ENCODE data around the gene P2RX6. TPM values are rescaled to one million over a fixed set of nuclear protein-coding genes. Genes with fewer than 3 reads are reported as not detected.

The P2RX6 gene
- total RNA-seq, 4 donors from 2014 or later, result 0.76 to 1.5 (median 1.2) TPM; not detected in 1

DNA sequence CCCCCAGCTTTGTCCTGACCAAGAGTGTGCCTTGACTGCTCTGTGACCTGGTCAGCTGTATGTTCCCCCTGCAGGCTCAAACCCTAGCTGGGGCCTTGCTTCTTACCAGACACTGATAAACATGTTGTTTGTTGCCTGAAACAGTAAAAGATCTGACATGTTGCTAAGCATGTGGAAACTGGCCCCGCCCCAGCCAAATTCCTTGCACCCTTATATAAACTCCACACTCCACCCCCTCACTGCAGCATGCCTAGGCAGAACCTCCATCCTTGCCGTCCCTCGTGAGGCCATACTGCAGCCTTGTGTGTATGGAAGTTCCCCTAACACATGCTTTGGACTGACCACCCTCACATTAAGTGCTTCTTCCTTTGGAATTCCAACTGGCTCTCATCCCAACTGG, 58.1 kb downstream of the P2RX6 start:
- Histone ChIP-seq H3K4me3 (no peak overlapping the region), H3K27ac (no peak overlapping the region), H3K4me1 (no peaks in the 10 kb centered on the region), H3K27me3 (no peaks in the 10 kb centered on the region), H3K36me3 (no peaks in the 10 kb centered on the region), H3K9me3 (no peaks in the 10 kb centered on the region)
- TF ChIP-seq, protein P1, sequence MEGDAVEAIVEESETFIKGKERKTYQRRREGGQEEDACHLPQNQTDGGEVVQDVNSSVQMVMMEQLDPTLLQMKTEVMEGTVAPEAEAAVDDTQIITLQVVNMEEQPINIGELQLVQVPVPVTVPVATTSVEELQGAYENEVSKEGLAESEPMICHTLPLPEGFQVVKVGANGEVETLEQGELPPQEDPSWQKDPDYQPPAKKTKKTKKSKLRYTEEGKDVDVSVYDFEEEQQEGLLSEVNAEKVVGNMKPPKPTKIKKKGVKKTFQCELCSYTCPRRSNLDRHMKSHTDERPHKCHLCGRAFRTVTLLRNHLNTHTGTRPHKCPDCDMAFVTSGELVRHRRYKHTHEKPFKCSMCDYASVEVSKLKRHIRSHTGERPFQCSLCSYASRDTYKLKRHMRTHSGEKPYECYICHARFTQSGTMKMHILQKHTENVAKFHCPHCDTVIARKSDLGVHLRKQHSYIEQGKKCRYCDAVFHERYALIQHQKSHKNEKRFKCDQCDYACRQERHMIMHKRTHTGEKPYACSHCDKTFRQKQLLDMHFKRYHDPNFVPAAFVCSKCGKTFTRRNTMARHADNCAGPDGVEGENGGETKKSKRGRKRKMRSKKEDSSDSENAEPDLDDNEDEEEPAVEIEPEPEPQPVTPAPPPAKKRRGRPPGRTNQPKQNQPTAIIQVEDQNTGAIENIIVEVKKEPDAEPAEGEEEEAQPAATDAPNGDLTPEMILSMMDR (IDR thresholded peaks at IDR 0.05), result no peak
- TF ChIP-seq POLR2A (IDR thresholded peaks at IDR 0.05), result no peak
- DNase-seq, result no peak
- intact Hi-C loops (cut with DNase I; ENCODE audit: low total_unique reads), result no loop called here

DNA sequence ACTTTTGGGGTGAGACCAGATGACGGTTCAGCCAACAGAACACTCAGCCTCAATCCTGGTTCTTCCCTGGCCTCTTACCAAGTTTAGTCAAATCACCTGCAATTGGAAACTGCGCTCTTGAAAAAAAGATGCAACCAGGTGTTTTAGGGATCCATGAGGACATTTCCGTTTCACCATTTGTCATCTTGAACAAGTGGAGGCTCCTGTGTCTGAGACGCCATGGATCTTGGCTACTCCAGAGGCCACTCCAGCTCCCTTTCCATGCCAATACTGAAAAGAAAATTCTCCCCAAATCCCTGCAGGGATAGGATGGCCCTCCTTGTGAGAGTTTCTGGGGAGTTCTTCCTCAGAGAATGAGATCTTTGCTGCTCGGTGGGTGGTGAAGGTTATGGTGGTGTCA, 58.5 kb downstream of the P2RX6 start:
- TF ChIP-seq, protein P1 (IDR thresholded peaks at IDR 0.05), result no peak
- no peak for TF ChIP-seq POLR2A (IDR thresholded peaks at IDR 0.05)
- no peaks in the 10 kb centered on the region for H3K4me1 ChIP-seq
- no peaks in the 10 kb centered on the region for H3K36me3 ChIP-seq
- no peak overlapping the region for H3K4me3 ChIP-seq
- no peak overlapping the region for H3K27ac ChIP-seq
- DNase-seq, result no peak
- H3K9me3 ChIP-seq, result no peaks in the 10 kb centered on the region
- H3K27me3 ChIP-seq, result no peaks in the 10 kb centered on the region
- intact Hi-C loops (cut with DNase I; ENCODE audit: low total_unique reads), result no loop called here

DNA sequence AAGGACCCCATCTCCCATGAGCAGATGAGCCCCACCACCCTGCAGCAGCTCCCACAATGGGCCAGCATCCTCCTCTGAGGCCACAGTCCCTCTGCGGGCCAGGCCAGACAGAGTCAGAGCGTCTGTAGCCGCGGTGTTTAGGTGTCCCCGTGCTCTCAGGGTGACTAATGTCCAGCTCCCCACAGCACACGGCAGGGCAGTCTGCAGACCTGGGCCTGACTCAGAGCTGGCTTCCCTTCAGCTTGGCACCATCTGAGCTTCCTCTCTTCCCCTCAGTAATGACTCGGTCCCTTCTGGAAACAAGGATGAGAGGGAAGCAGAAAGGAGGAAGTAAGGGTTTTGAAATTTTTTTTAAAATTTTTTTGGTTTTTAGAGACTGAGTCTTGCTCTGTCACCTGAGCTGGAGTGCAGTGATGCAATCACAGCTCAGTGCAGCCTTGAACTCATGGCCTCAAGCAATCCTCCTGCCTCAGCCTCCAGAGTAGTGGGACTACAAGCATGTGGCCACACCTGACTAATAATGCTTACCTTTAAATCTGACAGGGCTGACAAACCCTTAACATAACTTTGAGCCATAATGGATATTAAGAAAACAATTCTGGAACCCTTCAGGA, 59.2 kb downstream of the P2RX6 start:
- Histone ChIP-seq H3K27me3 (no peaks in the 10 kb centered on the region), H3K27ac (no peak overlapping the region), H3K4me1 (no peaks in the 10 kb centered on the region), H3K9me3 (no peaks in the 10 kb centered on the region), H3K36me3 (no peaks in the 10 kb centered on the region), H3K4me3 (no peak overlapping the region)
- intact Hi-C loops (cut with DNase I; ENCODE audit: low total_unique reads), result no loop called here
- DNase-seq, result no peak
- no peak for TF ChIP-seq POLR2A (IDR thresholded peaks at IDR 0.05)
- TF ChIP-seq, protein P1 (IDR thresholded peaks at IDR 0.05), result no peak

DNA sequence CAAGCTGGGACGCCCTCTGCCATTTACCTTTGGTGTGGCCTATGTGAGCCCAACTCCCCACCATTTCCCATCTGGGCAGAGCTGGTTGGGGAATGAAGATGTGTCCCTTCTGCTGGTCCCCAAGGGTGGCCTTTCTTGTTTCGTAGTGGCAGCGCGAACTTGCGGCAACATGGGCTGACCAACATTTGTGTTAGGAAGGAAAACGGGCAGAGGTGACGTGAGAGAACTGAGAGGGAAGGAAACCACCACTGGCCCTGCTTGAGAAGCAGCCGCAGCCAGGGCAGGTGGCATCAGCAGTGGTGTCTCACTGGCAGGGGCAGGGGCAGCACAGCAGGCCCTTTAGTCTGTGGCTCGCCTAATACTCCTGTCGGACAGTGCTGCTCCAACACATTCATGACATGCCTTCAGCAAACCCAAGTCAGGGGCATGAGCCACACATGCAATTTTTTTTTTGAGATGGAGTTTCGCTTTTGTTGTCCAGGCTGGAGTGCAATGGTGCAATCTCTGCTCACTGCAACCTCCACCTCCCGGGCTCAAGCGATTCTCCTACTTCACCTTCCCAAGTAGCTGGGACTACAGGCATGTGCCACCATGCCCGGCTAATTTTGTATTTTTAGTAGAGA, 60.7 kb downstream of the P2RX6 start:
- intact Hi-C loops (cut with DNase I; ENCODE audit: low total_unique reads), result no loop called here
- DNase-seq, result no peak
- Histone ChIP-seq H3K27me3 (no peaks in the 10 kb centered on the region), H3K4me1 (no peaks in the 10 kb centered on the region), H3K4me3 (no peak overlapping the region), H3K36me3 (no peaks in the 10 kb centered on the region), H3K27ac (no peak overlapping the region), H3K9me3 (no peaks in the 10 kb centered on the region)
- TF ChIP-seq, protein P1 (IDR thresholded peaks at IDR 0.05), result no peak
- no peak for TF ChIP-seq POLR2A (IDR thresholded peaks at IDR 0.05)

DNA sequence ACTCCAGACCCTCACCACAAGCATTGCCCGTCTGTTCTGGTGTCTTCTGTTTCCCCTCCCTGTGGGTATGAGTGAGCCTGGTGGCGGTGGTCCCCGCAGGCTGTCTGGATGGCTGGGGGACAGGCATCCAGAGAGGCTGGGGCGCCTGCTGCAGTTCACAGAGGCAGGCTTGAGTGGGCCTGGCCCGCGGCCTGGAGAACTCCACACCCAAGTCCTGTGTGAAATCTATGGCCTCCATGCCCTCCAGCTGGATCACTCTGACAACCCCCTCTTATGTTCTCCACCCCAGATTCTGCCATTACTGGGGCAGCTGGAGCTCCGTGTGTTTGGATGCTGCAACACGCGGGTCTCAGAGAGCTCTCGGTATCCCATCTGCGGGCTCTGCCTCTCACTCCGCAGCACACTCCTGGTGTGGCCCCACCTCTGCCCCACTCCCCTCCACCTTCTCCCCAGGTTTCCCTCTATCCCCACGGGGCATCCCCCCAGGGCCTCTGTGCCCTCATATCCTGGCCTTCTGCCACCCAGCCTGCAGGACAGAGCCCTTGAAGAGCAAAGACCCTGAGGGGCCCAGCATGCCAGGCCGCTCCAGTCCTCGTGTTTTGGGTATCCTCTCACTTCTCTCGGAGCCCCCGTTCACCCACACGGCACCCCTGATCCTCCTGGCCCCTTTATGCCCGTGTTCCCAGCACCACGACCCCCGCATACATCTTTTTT, 62.1 kb downstream of the P2RX6 start:
- H3K27me3 ChIP-seq, result no peaks in the 10 kb centered on the region
- H3K4me1 ChIP-seq, result no peaks in the 10 kb centered on the region
- no peak for TF ChIP-seq POLR2A (IDR thresholded peaks at IDR 0.05)
- TF ChIP-seq, protein P1 (IDR thresholded peaks at IDR 0.05), result no peak
- no peak for DNase-seq
- no peak overlapping the region for H3K27ac ChIP-seq
- intact Hi-C loops (cut with DNase I; ENCODE audit: low total_unique reads), result no loop called here
- no peaks in the 10 kb centered on the region for H3K36me3 ChIP-seq
- no peak overlapping the region for H3K4me3 ChIP-seq
- no peaks in the 10 kb centered on the region for H3K9me3 ChIP-seq

All from uterus (tissue), 4 donors.